Caki2 (cell line): ENCODE measurements around the gene CRTAP. TPM values are rescaled to one million over a fixed set of nuclear protein-coding genes. Genes with fewer than 3 reads are reported as not detected.
"Not testable (repeated sequence)": the region's sequence is repeated elsewhere in the genome, so short reads cannot be mapped to it uniquely, and the experiment has no call there.

ENCODE experiments used
- DNase-seq: peaks from one replicate; pipeline ENCODE4 v3.0.0-alpha.2; 2015; ENCODE audit warnings: low read depth
- in situ Hi-C: cut with HindIII; loops from 2 replicates; pipeline ENCODE4 v1.10.0; 2016; ENCODE audit warnings: low sequenced_read_pairs, low pct_unique_long_range_greater_than_20kb, mixed read lengths
- total RNA-seq: library from RNA; depleted of rRNA; stranded (reverse); fragments of >200 nt; shearing (Covaris generic); gene quantifications from 2 replicates; pipeline ENCODE4 v1.2.3, GENCODE V29; 2014; ENCODE audit warnings: low replicate concordance; rRNA removed

CRTAP gene
- 239 and 275 TPM in 2 replicates for total RNA-seq

DNA sequence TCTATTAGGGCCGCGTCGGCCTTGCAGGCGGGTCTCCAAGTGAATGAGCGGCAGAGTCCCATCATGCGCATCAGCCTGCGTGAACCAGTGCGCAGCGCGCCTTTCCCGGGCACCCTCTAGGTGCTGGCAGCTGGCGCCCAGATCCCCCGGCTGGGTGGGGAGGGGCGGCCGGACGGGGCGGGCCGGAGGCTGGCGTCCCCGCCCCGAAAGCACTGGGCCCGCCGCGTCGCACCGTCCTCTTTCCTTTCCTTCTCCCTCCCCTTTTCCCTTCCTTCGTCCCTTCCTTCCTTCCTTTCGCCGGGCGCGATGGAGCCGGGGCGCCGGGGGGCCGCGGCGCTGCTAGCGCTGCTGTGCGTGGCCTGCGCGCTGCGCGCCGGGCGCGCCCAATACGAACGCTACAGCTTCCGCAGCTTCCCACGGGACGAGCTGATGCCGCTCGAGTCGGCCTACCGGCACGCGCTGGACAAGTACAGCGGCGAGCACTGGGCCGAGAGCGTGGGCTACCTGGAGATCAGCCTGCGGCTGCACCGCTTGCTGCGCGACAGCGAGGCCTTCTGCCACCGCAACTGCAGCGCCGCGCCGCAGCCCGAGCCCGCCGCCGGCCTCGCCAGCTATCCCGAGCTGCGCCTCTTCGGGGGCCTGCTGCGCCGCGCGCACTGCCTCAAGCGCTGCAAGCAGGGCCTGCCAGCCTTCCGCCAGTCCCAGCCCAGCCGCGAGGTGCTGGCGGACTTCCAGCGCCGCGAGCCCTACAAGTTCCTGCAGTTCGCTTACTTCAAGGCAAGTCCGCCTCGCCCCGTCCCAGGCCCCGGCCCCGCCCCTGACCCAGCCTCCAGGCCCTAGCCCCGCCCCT lies at the start of gene CRTAP:
Gene CRTAP (plus strand): TSS at position 243 of the 850 bp plus-strand sequence. CDS start 64 bp downstream, at position 307.
- in situ Hi-C loops, result no loop called here

DNA sequence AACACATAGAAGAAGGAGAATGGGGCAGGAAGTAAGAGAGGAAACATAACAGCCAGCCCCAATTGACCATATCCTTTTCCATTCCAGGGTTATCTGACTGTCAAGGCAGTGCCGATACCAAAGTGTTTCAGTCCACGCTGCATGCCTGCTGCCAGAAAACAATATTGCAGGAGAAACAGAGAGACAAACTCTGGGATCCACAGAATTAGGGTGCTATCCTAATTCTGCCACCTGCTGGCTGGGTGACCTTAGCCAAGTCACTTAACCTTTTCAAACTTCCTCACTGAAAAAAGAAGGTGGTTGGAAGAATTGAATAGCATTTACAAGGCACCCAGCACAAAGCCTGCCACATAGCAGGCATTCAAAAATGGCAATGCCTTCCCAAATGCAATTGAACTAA lies 48.9 kb upstream of the CRTAP start:
- no peak for DNase-seq

More for the DNA sequence above, at the start of gene CRTAP:
- peak; percentile 82 for DNase-seq

DNA sequence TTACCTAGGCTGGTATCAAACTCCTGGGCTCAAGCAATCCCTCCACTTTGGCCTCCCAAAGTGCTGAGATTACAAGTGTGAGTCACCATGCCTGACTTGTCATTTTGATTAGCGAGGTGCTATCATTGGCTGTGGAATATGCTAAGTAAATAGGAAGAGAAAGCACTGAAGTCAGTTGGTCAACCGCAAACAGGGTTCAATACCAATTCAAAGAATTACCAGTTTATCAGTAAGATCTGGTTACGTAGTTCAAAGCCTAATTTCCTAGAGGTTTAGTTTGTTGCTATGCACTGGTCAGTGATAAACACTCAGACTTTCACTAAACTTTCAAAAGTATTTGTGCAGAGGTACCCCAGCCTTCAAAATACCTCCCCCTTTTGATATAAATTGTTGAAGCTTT lies 46.3 kb upstream of the CRTAP start:
- in situ Hi-C loops, result no loop called here

More for the DNA sequence above, 48.9 kb upstream of the CRTAP start:
- in situ Hi-C loops, result no loop called here

DNA sequence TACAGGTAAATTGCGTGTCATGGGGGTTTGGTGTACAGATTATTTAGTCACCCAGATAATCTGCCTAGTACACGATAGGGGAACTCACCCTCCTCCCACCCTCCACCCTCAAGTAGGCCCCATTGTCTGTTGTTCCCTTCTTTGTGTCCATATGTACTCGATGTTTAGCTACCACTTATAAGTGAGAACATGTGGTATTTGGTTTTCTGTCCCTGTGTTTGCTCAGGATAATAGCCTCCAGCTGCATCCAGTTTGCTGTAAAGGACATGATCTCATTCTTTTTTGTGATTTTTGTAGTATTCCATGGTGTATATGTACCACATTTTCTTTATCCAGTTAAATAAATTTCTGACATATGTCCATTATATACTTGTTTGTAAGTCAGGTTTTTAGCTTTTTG lies 44.0 kb upstream of the CRTAP start:
- DNase-seq, in situ Hi-C loops: not testable (repeated sequence)

More for the DNA sequence above, 46.3 kb upstream of the CRTAP start:
- peak; percentile 1 for DNase-seq

DNA sequence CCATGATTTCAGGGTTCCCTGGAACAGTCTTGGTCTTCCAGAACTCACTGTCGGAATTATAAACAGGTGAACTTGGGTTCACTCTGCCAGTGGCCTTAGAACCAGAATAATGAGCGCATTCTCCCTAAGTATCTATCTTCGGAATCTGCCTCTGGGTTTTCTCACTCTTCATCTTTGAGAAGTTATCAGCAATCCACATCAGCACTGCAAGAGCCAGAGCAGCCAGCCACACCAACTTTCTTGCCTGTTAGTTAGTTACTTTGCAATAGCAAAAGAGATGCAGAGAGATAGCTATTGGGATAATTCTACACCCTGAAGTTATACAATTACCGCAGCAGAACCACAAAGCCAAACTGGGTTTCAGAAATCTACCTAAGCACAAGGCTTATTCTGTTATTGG lies 42.6 kb upstream of the CRTAP start:
- no peak for DNase-seq
- in situ Hi-C loops, result no loop called here

DNA sequence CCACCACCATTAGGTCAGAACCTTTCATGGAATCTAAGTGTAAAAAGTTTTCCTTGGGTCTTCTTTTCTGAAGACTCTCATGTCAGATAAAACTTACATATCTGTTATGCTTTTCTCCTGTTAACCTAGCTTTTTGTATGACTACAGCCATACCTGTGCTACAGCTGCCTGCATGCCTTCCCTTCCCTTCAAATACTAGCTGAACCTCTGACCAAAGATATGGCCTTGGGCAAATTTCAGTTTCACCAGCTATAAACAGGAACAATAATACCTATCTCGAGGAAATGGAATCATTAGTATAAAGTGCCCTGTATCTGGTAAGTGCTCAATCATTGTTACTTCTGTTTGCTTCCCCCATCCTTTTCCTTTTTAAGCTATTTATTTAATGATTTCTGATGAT lies 41.9 kb upstream of the CRTAP start:
- in situ Hi-C loops, result no loop called here
- no peak for DNase-seq

DNA sequence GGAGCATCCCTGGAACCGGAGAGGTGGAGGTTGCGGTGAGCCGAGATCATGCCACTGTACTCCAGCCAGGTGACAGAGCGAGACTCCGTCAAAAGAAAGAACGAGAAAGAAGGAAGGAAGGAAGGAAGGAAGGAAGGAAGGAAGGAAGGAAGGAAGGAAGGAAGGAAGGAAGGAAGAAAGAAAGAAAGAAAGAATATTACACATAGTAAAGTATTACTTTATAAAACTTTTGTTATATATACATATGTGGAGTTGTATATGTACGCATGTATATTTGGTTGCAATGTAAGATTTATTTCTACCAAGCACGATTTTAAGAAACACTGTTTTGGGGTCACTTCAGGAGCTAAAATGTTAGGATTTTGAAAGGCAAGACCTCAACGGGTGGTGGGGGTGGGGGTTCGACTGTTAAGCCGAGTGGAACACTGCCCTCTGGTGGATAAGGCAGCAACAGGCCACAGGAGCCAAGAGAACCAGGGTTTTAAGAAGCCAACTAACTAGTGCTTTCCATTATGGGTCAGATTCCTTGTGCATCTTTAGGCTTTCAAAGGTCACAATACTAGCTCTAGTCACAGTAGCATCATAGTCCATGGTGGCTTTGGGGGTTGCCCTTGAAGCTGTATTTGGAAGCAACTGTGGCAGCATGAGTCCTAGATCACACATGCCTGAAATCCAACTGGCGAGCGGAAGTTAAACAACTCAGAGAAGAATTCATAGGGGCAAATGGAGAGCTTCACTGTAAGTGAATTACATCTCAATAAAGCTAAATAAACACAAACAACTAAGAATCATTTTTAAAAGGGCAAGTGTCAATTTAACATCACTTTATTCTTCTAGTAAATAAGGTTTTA lies 39.4 kb upstream of the CRTAP start:
- in situ Hi-C loops, result no loop called here
- peak; percentile 26 for DNase-seq

DNA sequence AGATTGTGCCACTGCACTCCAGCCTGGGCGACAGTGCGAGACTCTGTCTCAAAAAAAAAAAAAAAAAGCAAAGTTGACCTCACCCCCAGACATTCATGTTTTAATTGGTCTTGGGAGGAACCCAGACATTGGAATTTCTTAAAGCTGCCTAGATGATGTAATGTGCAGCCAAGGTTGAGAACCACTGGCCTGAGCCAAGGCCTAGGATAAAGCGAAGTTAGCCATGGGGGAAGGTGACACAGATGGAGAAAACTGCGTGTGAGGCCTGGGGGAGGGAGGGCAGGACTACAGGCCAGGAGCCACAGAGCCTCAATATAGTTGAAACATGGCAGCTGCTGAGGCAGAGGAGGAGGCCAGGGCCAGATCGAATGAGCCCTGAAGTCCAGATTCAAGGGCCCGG lies 37.8 kb upstream of the CRTAP start:
- in situ Hi-C loops, result no loop called here
- peak; percentile 55 for DNase-seq

DNA sequence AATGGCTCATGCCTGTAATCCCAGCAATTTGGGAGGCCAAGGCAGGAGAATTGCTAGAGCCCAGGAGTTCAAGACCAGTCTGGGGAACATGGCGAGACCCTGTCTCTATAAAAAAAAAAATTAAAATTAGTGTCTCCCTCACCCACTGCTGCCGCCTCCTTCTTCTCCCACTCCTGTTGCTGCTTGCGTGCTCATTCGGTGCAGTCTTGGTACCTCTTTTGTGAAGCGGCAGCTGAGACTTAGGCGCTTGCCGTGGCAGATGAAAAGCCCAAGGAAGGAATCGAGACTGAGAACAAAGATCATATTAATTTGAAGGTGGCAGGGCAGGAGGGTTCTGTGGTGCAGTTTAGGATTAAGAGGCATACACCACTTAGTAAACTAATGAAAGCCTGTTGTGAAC lies 36.9 kb upstream of the CRTAP start:
- DNase-seq, result no peak
- in situ Hi-C loops, result no loop called here

DNA sequence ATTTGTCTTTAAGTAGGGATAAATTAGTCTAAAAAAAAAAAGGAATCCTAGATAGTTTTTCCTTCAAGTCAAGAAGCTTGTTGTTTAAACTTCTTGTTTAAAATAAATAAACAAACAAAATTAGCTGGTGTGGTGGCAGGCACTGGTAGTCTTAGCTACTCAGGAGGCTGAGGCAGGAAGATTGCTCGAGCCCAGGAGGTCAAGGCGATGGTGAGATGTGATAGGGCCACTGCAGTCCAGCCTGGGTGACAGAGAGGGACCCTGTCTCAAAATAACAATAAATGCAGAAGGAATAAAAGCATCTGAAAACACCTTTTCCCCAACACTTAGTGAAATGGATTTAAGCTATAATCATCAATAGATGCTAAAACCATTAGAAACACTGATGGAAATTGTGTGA lies 35.8 kb upstream of the CRTAP start:
- DNase-seq, result no peak
- in situ Hi-C loops, result no loop called here

DNA sequence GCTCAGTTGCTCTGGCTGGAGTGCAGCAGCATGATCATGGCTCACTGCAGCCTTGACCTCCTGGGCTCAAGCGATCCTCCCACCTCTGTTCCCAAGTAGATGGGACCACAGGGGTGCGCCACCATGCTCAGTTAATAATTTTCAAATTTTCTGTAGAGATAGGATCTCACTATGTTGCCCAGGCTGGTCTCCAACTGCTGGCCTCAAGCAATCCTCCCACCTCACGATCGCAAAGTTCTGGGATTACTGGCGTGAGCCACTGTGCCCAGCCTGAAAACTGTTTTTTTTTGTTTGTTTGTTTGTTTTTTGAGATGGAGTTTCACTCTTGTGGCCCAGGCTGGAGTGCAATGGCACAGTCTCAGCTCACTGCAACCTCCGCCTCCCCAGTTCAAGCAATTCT lies 34.0 kb upstream of the CRTAP start:
- DNase-seq, in situ Hi-C loops: not testable (repeated sequence)

DNA sequence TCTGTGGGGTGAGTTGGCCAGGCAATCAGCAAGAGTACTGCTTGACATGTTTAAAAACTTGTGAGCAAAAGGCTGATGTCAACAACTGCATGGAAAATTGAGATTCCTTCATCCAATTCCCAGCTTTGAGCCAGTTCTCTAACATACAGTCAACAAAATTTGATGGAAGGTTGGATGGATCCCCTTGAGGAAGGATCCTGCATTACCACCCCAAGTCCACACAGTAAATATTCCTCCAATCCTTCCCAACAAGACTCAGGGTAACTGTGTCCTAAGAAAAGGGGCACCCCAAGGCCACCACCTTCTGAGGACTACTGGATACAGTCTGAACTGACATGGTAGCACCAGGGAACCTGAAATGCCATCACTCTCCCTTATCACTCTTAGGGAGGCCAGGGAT lies 32.0 kb upstream of the CRTAP start:
- in situ Hi-C loops, result no loop called here
- DNase-seq, result no peak

DNA sequence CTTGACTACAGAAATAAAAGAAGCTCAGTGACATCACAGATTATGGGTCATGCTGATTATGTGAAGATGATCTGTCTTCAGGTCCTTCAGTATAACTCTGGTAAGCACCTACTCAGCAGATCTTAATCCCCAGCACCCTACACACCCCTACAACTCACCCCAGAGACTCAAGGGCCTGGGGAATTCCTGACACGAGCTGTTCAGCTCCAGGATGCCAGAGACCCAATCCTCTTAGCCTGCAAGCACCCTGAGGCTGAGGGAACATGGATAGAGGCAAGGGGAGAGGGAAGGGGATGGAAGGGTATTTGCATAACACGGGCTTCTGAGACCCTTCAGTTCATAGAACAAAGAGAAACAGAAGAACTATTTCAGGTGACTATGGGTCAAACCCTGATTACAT lies 29.9 kb upstream of the CRTAP start:
- in situ Hi-C loops, result no loop called here
- DNase-seq, result no peak

DNA sequence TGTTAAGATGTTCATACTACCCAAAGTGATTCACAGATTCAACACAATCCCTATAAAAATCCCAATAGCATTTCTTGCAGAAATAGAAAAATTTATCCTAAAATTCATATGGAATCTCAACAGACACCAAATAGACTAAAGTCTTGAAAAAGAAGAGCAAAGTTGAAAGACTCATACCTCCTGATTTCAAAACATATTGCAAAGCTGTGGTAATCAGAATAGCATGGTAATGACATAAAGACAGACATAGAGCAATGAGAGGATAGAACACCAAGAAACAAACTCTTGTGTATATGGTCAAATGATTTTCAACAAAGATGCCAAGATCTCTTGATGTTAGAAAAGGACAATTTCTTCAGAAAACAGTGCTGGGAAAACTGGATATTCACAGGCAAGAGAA lies 25.1 kb upstream of the CRTAP start:
- in situ Hi-C loops, result no loop called here
- DNase-seq, result no peak

DNA sequence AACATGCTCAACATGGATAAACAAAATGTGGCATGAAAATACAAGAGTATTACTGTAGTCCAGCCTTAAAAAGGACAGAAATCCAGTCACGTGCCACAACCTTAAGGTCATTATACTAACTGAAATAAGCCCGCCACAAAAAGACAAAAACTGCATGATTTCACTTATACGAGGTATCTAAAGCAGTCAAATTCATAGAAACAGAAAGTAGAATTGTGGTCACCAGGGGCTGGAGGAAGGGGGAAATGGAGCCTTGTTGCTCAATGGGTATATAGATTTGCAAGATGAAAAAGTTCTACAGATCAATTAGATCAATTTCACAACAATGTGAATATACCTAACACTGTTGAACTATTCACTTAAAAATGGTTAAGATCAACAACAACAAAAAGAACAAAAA lies 24.3 kb upstream of the CRTAP start:
- no peak for DNase-seq
- in situ Hi-C loops, result no loop called here

DNA sequence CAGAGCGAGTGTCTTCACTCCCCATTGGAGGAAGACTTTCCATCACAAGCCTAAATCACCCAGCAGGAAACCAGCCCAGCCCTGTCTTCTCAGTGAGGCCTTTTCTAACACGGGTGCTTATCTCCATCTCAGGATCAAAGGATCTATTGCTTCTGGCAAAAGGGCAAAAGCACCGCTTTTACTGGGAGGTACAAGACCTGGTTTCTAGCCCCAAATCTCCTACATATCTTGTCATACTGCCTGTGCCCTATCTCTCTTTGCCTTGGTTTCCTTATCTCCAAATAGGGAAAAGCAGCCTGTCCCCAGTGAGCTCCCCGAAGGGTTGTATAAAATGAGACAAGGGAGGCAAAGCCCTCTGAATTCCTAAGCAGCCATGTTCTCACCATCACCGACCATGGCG lies 22.1 kb upstream of the CRTAP start:
- no peak for DNase-seq
- in situ Hi-C loops, result no loop called here

DNA sequence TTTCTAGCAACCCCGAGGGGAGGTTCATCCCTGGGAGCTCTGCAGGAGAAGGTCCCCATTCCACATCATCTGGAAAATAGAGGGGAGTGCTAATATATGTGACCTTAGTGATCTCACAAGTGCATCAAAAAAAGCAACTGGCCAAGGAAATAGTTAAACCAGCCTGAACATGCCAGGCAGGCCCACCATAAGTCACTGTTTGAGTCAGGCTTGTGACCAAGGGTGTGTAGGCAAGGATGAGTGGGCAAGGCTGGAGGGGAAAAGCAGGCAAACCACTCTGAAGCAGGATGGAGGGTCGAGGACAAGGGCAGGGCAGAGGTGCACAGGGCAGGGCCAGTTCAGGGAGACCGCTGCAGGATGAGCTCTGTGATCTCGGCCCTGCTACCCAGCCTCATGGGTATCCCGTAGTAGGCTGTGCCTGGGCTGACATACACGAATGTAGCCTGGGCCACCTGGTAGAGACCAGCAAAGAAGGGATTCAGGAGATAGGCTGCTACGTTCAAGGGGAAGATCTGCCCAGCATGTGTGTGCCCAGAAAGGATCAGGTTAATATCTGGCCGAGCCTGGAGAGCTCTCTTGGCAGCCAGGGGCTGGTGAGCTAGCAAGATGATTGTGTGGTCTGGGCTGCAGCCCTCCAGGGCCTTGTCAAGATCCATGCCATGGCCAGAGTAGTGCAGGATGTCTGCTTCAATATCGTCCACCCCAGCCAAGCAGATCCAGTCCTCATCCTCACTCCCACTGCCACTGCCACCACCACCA lies 21.1 kb upstream of the CRTAP start:
- no peak for DNase-seq
- in situ Hi-C loops, result no loop called here

DNA sequence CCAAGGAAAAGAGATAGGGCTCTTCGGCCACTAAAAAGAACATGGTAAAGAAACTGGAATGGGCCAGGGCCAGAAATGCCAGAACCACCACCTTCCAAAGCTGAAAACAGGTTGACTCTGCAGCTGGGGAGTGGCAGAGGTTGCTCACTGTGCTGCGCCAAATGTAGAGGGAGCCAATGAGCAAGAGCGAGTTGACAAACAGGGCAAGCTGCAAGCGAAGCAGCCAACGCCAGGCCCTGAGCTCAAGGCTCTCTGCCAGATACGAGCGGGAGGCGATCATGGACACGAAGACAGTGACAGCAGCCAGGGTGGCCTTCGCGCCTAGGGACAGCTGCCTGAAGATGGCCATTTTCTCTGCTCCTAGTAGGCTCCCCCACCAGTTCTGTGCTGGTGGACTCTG lies 20.0 kb upstream of the CRTAP start:
- no peak for DNase-seq
- in situ Hi-C loops, result no loop called here

DNA sequence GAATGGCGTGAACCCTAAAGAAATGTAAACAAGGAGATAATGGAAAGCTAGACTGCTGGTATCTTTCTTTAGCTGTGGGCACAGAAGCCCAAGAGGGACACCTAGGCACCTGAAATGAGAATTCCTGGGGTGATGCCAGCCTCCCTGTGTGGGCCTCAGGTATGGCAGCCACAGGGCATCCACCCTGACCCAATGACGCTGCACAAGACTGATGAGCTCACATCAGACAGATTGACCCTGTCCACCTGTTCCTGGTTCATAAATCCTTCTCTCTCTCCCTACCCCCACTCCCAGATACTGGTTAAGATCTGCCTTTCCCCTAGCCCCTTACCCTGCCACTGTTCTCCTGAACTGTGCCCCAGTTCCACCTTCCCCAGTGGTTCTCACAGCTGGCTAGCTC lies 18.4 kb upstream of the CRTAP start:
- in situ Hi-C loops, result no loop called here
- DNase-seq, result no peak
